ENCODE results near the gene LCP2. TPM values are rescaled to one million over a fixed set of nuclear protein-coding genes. Genes with fewer than 3 reads are reported as not detected.

Gene LCP2
- total RNA-seq, 1 donor from 2014 or later = not detected

- H3K36me3 Mint-ChIP-seq = no peaks in the 10 kb centered on the region
- H3K9me3 Mint-ChIP-seq = no peaks in the 10 kb centered on the region
- H3K4me3 Mint-ChIP-seq = no peak overlapping the region
- no peak for DNase-seq (ENCODE audit: low spot score in 2 of 2, unreplicated experiment in 2 of 2)
- TF ChIP-seq, protein P1, sequence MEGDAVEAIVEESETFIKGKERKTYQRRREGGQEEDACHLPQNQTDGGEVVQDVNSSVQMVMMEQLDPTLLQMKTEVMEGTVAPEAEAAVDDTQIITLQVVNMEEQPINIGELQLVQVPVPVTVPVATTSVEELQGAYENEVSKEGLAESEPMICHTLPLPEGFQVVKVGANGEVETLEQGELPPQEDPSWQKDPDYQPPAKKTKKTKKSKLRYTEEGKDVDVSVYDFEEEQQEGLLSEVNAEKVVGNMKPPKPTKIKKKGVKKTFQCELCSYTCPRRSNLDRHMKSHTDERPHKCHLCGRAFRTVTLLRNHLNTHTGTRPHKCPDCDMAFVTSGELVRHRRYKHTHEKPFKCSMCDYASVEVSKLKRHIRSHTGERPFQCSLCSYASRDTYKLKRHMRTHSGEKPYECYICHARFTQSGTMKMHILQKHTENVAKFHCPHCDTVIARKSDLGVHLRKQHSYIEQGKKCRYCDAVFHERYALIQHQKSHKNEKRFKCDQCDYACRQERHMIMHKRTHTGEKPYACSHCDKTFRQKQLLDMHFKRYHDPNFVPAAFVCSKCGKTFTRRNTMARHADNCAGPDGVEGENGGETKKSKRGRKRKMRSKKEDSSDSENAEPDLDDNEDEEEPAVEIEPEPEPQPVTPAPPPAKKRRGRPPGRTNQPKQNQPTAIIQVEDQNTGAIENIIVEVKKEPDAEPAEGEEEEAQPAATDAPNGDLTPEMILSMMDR (IDR thresholded peaks at IDR 0.05; ENCODE audit: unreplicated experiment) = no peak
- no peak overlapping the region for H3K27ac Mint-ChIP-seq
- peaks cover 6% of the 10 kb centered on the region for H3K4me1 Mint-ChIP-seq
- peaks cover 2% of the 10 kb centered on the region for H3K27me3 Mint-ChIP-seq (ENCODE audit: low read depth)
Measured at GRCh38 chr5:170316937-170317336, 19.4 kb upstream of the LCP2 start.

DNA sequence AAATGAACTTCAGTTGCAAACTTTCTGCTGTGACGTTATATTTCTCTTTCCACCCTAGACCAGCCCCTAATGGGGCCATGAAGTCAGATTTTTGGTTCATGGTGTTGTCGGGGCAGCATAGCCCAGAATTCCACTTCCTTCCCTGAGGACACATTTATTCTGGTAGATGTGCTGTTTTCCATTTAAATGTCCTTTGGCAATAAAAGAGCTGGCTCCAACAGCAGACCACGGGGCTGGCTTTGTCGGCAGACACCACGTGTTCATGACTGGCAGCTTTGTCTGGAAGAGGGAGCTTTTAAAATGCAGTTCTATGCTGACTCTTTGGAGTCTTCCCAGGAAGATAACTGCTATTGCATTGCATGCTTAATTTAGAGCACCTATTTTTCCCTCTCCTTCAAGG lies 17.6 kb upstream of the LCP2 start:
- Mint-ChIP-seq H3K27me3 (ENCODE audit: low read depth) (peaks cover 3% of the 10 kb centered on the region), H3K36me3 (no peaks in the 10 kb centered on the region), H3K4me1 (peaks cover 6% of the 10 kb centered on the region), H3K9me3 (no peaks in the 10 kb centered on the region), H3K4me3 (no peak overlapping the region), H3K27ac (no peak overlapping the region)
- no peak for DNase-seq (ENCODE audit: low spot score in 2 of 2, unreplicated experiment in 2 of 2)
- TF ChIP-seq, protein P1 (IDR thresholded peaks at IDR 0.05; ENCODE audit: unreplicated experiment) = no peak

DNA sequence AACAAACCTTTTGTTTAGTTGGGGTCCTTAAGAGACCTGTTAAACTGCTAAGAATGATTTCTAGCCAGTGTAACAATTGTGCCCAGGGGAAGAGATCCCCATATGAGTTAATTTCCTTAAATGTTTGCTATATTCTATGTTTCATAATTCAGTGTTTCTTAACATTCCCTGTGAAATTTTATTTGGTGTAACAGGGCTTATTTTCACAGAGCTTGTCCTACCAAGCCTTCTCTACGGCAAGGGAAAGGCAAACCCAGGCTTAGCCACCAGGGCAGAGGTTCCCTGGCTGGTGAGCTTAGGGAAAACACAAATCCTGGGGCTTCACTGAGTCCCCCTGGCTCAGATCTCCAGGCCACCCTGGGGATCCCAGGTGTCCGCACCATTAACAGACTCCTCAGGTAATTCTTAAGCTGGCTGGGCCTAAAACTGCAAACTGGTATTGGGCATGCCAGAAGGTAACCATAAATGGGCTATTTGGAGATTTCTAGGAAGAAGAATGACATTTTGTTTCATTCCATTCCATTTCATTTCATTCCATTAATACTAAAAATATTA lies 17.0 kb upstream of the LCP2 start:
- DNase-seq (ENCODE audit: low spot score in 2 of 2, unreplicated experiment in 2 of 2) = no peak
- Mint-ChIP-seq H3K27ac (no peak overlapping the region), H3K9me3 (no peaks in the 10 kb centered on the region), H3K4me1 (peaks cover 6% of the 10 kb centered on the region), H3K36me3 (no peaks in the 10 kb centered on the region), H3K27me3 (ENCODE audit: low read depth) (peaks cover 3% of the 10 kb centered on the region), H3K4me3 (no peak overlapping the region)
- TF ChIP-seq, protein P1 (IDR thresholded peaks at IDR 0.05; ENCODE audit: unreplicated experiment) = no peak

DNA sequence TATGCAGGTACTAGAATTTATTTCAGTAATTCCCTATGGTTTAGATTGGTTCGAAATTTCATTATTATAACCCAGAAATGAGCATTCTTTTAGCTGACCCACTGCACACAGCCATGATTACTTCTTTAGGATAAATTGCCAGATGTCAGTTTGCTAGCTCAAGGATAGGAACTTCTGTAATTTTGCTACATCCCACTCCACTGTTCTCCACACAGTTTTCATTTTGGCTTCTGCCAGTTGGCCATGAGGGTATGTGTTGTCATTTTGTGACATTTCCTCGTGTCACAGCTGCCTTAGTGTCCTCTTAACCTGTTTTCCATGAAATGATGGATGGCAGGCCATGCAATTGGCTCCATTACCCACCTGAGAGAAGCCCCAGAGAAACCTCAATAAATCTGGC lies 16.2 kb upstream of the LCP2 start:
- no peaks in the 10 kb centered on the region for H3K36me3 Mint-ChIP-seq
- no peak overlapping the region for H3K27ac Mint-ChIP-seq
- H3K9me3 Mint-ChIP-seq = no peaks in the 10 kb centered on the region
- no peak for DNase-seq (ENCODE audit: low spot score in 2 of 2, unreplicated experiment in 2 of 2)
- H3K4me1 Mint-ChIP-seq = peaks cover 6% of the 10 kb centered on the region
- peaks cover 4% of the 10 kb centered on the region for H3K27me3 Mint-ChIP-seq (ENCODE audit: low read depth)
- TF ChIP-seq, protein P1 (IDR thresholded peaks at IDR 0.05; ENCODE audit: unreplicated experiment) = no peak
- H3K4me3 Mint-ChIP-seq = no peak overlapping the region

GRCh38 chr5:170313344-170313743 lies 15.8 kb upstream of the LCP2 start:
- Mint-ChIP-seq H3K4me3 (no peak overlapping the region), H3K4me1 (peaks cover 6% of the 10 kb centered on the region), H3K9me3 (no peaks in the 10 kb centered on the region), H3K36me3 (no peaks in the 10 kb centered on the region), H3K27ac (no peak overlapping the region), H3K27me3 (ENCODE audit: low read depth) (peaks cover 4% of the 10 kb centered on the region)
- no peak for DNase-seq (ENCODE audit: low spot score in 2 of 2, unreplicated experiment in 2 of 2)
- TF ChIP-seq, protein P1 (IDR thresholded peaks at IDR 0.05; ENCODE audit: unreplicated experiment) = no peak

DNA sequence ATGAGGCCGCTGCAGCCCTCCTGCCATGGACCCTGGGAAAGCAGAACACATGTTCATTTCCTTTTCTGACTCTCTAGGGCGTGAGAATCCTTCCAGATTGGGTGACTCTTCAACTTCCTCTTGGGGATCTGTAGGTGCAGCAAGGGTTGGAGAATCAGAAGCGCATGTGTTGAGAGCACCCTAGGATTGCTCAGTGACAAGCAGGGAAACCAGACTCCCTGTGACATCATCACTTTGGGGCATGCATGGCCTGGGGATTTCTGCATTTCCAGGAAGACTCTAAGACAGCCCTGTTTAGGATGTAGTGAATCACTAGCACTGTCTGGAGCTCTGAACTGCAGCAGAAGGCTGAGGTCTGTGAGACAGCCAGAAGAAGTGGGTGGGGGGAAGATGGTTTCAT lies 15.1 kb upstream of the LCP2 start:
- peaks cover 4% of the 10 kb centered on the region for H3K27me3 Mint-ChIP-seq (ENCODE audit: low read depth)
- no peak overlapping the region for H3K27ac Mint-ChIP-seq
- no peak for DNase-seq (ENCODE audit: low spot score in 2 of 2, unreplicated experiment in 2 of 2)
- TF ChIP-seq, protein P1 (IDR thresholded peaks at IDR 0.05; ENCODE audit: unreplicated experiment) = no peak
- H3K4me1 Mint-ChIP-seq = peaks cover 6% of the 10 kb centered on the region
- no peaks in the 10 kb centered on the region for H3K9me3 Mint-ChIP-seq
- no peaks in the 10 kb centered on the region for H3K36me3 Mint-ChIP-seq
- H3K4me3 Mint-ChIP-seq = no peak overlapping the region
